ENCODE results near the gene TVP23C.

GRCh38 chr17:15516150-15516549 is 47.1 kb downstream of the TVP23C start:
- TF ChIP-seq CTCF (IDR thresholded peaks at IDR 0.05) (no peak), POLR2A (IDR thresholded peaks at IDR 0.05) (no peak)

Measured in uterus (tissue), 2 donors.